HG03565 (cell line): ENCODE measurements around the gene FUBP3.

Source experiments
- ATAC-seq: cut with Tn5 transposase; IDR thresholded peaks from one replicate; pipeline ENCODE4 v1.9.1; 2021; ENCODE audit warnings: mild to moderate bottlenecking, moderate library complexity; ENCODE audit not compliant: unreplicated experiment

FUBP3 gene

DNA sequence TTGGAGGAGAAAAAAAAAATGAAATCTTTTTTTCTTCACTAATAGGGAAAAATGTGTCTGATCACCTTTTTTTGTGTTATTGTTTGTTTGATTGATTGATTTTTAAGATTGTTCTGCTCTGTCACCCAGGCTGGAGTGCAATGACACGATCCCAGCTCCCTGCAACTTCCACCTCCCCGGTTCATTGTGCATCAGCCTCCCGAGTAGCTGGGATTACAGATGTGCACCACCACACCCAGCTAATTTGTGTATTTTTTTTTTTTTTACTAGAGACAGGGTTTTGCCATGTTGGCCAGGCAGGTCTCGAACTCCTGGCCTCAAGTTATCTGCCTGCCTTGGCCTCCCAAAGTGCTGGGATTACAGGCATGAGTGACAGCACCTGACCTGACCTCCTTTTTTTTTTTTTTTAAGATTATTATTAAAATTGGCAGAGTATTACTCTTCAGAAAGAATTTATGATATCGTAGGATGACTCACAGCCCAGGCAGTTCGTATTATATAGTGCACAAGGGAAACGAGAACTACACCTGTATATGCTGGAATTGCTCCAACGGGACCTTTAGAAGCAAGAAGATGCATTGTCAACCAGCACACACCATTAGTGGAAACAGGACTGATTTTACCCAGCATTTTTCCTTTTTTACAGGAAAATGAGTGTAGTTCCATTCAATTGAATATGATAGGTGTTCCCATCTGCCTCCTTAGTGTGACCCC, 27.7 kb downstream of the FUBP3 start:
- no peak for ATAC-seq

DNA sequence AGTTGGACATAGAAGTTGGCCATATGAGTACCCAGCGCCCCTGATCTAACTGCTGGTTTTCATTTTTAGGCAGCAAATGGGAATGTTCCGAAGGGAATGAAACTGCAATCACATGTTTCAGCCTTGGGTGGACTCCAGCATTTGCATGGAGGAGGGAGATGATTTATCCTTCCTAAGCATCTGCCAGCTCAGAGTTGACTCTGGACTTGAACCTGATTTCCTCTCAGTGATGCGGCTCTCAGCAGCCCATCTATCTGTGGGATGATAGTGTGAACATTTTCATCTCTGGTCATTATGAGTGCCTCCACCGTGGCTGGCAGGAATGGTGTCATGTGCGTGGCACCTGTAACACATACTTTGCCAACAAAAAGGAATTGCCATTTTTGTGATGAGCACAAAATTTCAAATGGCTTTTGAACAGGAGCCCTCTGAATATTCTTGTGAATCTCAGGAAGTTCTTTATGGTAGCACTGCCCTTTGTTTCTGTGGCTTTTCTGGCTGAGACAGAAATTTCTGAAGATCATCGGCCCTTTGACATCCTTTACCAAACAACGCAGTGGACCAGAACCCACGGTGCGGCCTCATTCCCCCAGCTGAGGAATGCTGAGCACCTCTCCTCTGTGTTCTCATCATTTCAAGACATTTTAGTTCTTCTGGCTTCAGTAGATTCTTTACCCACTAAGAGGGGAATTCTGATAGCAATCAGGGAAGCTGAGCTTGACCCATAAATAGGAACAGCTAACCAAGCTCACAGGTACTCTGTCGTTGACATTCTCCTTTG, 28.5 kb downstream of the FUBP3 start:
- ATAC-seq = no peak

DNA sequence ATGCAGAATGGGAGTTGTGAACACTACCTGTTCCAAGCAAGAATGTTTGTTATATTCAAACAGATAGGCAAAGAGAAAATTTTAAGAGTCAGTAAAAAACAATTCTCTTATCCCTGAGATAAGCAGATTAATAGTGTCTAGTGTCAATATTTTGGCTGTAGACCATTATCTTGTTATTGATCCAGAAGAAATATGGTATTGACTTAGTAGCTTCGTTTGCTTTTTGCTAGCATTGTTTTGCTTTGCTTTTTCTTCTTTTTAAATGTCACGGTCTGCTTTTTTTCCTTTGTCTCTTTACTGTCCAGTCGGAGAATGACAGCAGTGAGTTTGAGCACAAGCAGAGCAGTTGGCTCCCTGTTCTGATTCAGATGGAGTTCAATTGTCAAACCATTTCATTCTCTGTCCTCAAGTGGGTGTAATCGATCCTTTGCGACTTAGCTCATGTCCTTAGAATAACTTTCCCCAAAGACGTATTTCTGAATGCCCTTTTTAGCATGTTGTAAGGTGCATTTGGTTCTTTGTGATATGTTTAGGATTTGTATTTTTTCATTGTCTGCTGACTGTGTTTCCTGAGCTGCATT, 29.3 kb downstream of the FUBP3 start:
- ATAC-seq = no peak

DNA sequence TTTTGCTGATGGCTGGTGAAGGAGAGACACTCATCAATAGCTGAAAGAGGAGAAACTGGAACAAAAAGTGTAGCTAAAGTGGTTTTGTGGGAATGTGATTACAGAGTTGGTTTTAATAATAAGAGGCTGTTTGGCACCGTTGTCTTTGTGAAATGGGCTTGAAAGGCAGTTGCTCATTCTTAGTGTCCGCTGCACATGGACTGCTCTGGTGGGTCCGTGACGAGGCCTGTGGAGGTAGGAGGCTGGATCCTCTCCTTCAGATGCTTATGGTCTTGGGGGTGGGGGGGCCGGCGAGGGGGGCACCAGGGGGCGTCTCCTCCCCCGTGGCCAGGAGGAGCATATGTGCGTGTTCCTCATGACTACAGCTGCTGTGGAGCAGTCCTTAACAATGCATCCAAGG, 29.8 kb downstream of the FUBP3 start:
- ATAC-seq = no peak

DNA sequence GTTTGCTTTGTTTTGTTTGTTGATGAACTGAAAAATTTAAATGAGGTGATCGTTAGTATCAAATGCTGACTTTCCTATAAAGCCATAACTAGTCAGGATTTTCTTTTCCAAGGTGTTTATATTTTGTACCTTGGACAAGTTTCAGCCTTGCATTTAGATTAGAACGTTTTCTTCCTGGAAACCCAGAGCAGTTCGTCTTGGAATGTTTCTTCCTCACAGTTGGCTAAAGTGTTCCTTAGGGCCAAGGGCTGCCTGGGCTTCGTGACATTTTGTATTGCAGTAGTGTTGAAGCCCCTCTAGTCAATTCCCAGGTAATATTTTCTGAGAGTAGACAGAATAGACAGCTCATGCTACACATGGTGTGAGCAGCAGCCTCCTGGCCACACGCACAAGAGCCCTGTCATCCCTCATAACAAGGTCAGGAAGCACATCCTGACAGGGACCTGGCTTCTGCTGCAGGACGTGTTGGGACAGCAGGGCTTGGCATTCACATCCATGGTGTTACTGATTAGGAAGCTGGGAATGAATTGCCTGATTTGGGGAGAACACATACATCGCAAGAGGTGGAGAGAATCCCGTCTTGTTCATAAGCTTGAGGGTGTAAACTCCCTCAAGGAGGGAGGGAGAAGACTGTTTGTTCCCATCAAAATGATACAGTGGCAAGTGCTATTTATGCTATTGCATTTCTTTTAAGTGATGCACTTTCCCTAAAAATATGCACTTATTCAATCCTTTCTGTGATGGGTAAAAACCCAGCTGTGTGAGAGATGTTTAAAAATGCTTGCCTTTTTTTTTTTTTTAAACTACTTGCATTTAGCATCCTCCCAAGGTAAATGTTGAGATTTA, 31.7 kb downstream of the FUBP3 start:
- no peak for ATAC-seq

DNA sequence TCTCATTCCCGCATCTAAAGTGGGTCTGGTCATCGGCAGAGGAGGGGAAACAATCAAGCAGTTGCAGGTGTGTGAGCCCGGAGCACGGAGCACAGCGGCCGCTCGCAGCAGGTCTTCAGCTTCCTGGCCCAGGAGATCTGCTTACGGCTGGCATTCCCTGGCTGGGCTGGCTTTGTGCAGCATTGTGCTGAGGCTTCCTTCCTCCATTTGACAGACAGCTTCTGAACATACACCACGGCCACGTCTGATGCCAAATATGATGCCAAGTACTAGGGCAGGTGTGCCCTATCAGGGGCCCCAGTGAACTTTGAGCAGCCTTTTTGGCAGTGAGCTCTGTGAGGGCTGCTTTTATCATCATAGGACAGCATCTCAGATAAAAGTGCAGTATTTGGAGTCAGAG, 37.1 kb downstream of the FUBP3 start:
- no peak for ATAC-seq

DNA sequence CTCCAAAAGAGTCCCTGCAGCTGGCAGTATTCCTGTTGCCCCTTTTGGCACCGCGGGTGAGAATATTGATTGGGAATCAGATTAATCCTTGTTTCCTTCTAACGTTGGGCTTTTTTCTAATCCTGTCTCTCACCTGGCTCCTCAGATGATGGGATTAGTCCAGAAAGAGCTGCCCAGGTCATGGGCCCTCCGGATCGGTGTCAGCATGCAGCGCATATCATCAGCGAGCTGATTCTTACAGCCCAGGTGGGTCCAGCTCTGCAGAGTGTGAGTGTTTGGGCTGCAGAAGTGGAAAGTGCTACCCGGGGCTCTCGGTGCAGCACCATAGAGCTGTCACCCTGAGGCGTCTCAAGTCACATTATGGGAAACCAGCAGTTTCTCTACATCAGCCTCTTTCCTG, 44.1 kb downstream of the FUBP3 start:
- ATAC-seq = no peak

DNA sequence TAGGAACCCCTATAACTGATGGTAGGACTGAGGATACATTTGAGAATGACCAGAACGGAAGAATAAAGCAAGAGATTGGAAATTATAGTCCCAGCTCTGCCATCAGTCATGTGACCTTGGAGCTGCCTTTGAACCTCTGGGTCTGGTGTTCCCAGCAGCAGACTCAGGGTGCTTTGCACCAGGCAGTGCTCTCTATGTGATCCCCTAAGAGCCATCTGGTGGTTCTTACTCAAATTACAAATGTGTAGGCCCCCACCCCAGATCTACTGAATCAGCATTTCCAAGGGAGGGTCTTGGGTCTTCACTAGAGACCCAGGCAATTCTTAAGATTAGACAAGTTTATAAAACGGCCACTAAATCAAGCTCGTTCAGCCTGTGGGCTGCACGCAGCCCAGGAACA, 44.8 kb downstream of the FUBP3 start:
- ATAC-seq = no peak

DNA sequence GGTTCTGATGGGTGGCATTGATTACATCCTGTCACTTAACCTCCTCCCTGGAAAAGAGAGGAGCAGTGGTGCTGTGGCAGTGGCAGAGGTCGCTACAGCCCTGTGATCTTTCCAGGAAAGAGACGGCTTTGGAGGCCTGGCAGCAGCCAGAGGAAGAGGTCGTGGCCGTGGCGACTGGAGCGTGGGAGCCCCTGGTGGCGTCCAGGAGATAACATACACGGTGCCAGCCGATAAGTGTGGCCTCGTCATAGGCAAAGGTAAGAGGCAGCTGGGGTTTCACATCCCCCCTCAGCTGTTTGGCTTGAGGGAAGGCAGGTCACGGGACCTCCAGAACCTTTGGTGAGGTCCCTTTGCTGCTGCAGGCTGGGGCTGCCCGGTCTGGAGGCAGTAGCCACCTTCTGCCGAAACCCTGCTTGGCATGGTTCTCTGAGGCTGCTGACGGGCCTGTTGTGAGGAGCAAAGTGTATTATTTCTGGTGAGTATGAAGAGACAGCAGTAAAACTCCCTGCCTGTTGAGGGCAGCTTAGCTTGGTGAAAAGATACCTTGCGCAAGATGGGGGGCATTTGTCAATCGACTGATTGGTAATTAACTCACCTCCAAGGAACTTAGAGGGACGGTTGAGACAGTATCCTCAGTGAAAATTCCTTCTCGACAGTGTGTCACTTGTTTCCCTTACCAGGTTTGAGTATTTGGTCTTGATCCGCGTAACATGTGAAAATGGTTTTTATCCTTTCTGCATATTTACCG, 47.0 kb downstream of the FUBP3 start:
- no peak for ATAC-seq

DNA sequence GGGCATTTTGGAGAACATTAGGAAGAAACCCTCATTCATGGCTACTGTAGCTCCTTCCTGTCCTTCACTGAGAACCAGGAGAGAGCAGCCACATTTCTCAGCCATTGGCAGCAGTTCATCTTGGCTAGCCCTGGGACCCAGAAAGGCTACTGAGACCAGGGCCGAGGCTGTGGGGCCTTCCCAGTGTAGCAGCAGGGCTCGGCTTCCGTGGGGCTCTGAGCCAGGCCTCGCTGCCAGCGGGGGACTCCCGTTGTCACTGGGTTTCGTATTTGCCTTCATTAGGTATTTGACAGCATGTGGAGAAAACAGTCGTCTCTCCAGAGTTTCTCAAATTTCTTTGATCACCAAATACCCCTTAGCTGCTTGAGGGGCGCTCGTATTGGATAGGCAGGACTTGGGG, 47.7 kb downstream of the FUBP3 start:
- no peak for ATAC-seq

- no peak for ATAC-seq
Measured at GRCh38 chr9:130627896-130628792, 48.8 kb downstream of the FUBP3 start.

GRCh38 chr9:130629443-130630070, 50.2 kb downstream of the FUBP3 start:
- no peak for ATAC-seq

DNA sequence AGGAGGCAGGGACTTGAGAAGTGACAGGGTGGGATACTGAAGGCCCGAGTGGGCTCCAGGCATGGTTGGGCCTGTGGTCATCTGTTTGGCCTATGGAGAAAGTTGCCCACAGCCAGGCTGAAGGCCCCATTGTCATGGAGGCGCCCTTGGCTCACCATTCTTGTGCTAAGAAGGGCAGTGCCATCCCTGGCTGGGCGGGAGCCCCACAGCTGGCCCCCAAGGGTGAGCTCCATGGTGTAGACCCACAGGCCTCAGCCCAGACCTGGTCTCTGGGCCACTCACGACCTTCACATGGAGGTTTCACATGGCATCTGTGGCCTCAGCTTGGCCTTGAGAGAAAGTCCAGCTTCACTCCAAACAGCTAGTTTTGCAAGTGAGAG, 50.7 kb downstream of the FUBP3 start:
- no peak for ATAC-seq

DNA sequence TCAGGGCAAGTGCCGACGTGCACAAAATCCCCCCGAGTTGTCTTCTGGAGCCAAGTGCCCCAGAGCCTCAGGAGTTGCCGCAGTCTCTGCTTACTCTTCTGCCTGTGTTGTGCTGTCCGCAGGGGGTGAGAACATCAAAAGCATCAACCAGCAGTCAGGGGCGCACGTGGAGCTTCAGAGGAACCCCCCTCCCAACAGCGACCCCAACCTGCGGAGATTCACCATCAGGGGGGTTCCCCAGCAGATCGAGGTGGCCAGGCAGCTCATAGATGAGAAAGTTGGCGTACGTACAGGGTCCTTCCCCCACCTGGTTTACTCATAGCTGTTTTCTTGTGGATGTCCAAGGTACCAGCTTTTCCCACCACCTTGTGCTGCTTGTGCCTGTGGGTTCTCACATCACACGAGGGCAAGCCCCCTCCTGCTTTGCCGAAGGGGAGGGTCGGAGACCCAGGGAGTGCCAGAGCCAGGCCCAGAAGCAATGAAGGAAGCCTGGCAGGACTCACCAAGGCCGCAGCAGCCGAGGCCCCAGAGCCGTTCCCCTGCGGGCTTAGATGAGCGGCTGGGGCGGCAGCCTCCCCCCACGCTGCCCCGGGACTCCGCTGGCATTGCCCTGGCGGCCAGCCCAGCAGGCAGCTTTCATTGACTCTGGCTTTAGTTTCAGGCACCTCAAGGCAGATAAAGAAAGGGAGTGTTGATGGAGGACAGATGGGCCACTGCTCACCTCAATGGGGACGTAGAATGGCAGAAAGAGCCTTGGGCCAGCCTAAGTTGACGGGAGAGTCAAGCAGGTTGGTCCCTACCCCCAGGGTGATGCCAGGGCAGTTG, 51.3 kb downstream of the FUBP3 start:
- ATAC-seq = no peak

GRCh38 chr9:130631331-130632080, 52.1 kb downstream of the FUBP3 start:
- no peak for ATAC-seq

GRCh38 chr9:130632081-130632710, 52.8 kb downstream of the FUBP3 start:
- ATAC-seq = no peak

DNA sequence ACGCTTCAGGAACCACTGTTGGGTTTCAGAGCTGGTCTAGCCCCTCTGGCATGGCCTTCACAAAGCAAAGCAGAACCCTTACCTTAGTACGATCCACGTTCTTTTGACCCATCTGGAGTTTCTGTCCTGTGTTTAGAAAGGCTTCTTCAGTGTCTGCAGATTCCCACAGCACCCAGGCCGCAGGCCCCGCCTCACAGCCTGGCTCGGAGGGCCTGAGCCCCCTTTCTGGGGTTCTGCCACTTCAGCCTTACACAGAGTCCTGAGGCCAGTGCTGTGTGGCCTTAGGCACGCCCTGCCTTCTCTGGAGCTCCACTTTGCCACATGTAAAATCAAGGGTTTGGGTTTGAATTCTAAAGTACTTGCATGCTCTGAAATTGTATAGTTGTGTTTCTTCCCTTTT, 53.5 kb downstream of the FUBP3 start:
- no peak for ATAC-seq
